B cell (primary cell): Measurements from ENCODE around the gene CENPP. TPM values are rescaled to one million over a fixed set of nuclear protein-coding genes. Genes with fewer than 3 reads are reported as not detected.

Source experiments
- ATAC-seq: fragments of 200-7000 bp; cut with Tn5 transposase; one replicate; pipeline ENCODE4 v1.10.0; 2021; ENCODE audit warnings: low read depth, mild to moderate bottlenecking, moderate number of reproducible peaks, moderate library complexity
- CTCF ChIA-PET: fragments of 350-600 bp; sonication (Branson Sonifier 250); formaldehyde crosslinking; loops from one replicate; lab custom pipeline; 2021; ENCODE audit warnings: antibody characterized with exemption, inconsistent platforms; lab: Charles Lee
- POLR2A ChIA-PET: fragments of 350-600 bp; sonication (Branson Sonifier 250); formaldehyde crosslinking; loops from one replicate; lab custom pipeline; 2021; ENCODE audit warnings: antibody characterized with exemption; lab: Charles Lee
- DNase-seq: peaks from one replicate; pipeline ENCODE4 v3.0.0; 2013
- H2AFZ ChIP-seq: 2 replicates; pipeline ENCODE4 v1.6.1; 2012; ENCODE audit warnings: mild to moderate bottlenecking, low read depth, low read length; ENCODE audit not compliant: insufficient read depth, poor library complexity, severe bottlenecking
- H3K27ac ChIP-seq, 2 donors: 1 replicate in 1 of 2; 2 replicates in 1 of 2; pipeline ENCODE4 v1.5.1; 2012 to 2013; ENCODE audit warnings: low read length in 2 of 2, mild to moderate bottlenecking in 2 of 2, moderate library complexity in 1 of 2
- H3K27me3 ChIP-seq, 4 experiments: fragments of 200-600 bp in 1 of 4; sonication (generic) in 1 of 4; replicated peaks in 1 of 4; 1 replicate in 2 of 4; 2 replicates in 2 of 4; pipeline versions ENCODE4 v1.6.1 to v1.7.0; 2013 to 2016; ENCODE audit warnings: low read length in 3 of 4, mild to moderate bottlenecking in 2 of 4, mixed read lengths in 1 of 4, moderate library complexity in 1 of 4; ENCODE audit not compliant: insufficient read depth in 4 of 4, control insufficient read depth in 3 of 4; ENCODE audit errors: control extremely low read depth in 1 of 4
- H3K36me3 ChIP-seq, 2 experiments: replicated peaks in 1 of 2; 1 replicate in 1 of 2; 2 replicates in 1 of 2; pipeline versions ENCODE4 v1.6.1 to v1.7.1; 2013; ENCODE audit warnings: low read length in 1 of 2; ENCODE audit not compliant: insufficient read depth in 2 of 2, control insufficient read depth in 1 of 2; ENCODE audit errors: control extremely low read depth in 1 of 2, extremely low read depth in 1 of 2
- H3K4me1 ChIP-seq, 2 donors: fragments of 200-600 bp in 1 of 2; sonication (generic) in 1 of 2; 1 replicate in 1 of 2; 2 replicates in 1 of 2; pipeline versions ENCODE4 v1.5.1 to v1.6.1; 2013 to 2017; ENCODE audit warnings: low read length in 2 of 2; ENCODE audit not compliant: control insufficient read depth in 2 of 2, insufficient read depth in 2 of 2
- H3K4me2 ChIP-seq: replicated peaks from 2 replicates; pipeline ENCODE3; 2012; ENCODE audit warnings: mild to moderate bottlenecking, low read depth, low read length; ENCODE audit not compliant: poor library complexity, severe bottlenecking
- H3K4me3 ChIP-seq, 5 experiments: fragments of 200-600 bp in 1 of 5; sonication (generic) in 1 of 5; 1 replicate in 3 of 5; 2 replicates in 2 of 5; pipeline versions ENCODE4 v1.5.1 to v1.7.0; 2011 to 2016; ENCODE audit warnings: low read length in 4 of 5, mild to moderate bottlenecking in 4 of 5, low read depth in 2 of 5, control low read depth in 1 of 5, moderate library complexity in 1 of 5; ENCODE audit not compliant: insufficient read depth in 1 of 5; ENCODE audit errors: control extremely low read depth in 1 of 5, extremely low read depth in 1 of 5
- H3K79me2 ChIP-seq: fragments of 200-600 bp; sonication (generic); one replicate; pipeline ENCODE4 v1.6.0; 2016; ENCODE audit warnings: low read length; ENCODE audit not compliant: control insufficient read depth, insufficient read depth
- H3K9ac ChIP-seq: fragments of 200-600 bp; sonication (generic); 2 replicates; pipeline ENCODE4 v1.6.1; 2017; ENCODE audit warnings: mild to moderate bottlenecking, low read length, moderate library complexity
- H3K9me3 ChIP-seq, 3 donors: one replicate each; pipeline versions ENCODE4 v1.6.1 to v1.7.1; 2013; ENCODE audit warnings: low read length in 2 of 3; ENCODE audit not compliant: control insufficient read depth in 2 of 3, insufficient read depth in 1 of 3; ENCODE audit errors: control extremely low read depth in 1 of 3
- H4K20me1 ChIP-seq: 2 replicates; pipeline ENCODE4 v1.6.0; 2012; ENCODE audit warnings: mild to moderate bottlenecking, low read length; ENCODE audit not compliant: insufficient read depth, control insufficient read depth, poor library complexity, severe bottlenecking
- H3K27ac Mint-ChIP-seq: one replicate; pipeline ENCODE4 v1.8.0; 2021; ENCODE audit warnings: mixed read lengths
- H3K27me3 Mint-ChIP-seq: one replicate; pipeline ENCODE4 v1.8.0; 2021; ENCODE audit warnings: mixed read lengths
- H3K4me1 Mint-ChIP-seq: one replicate; pipeline ENCODE4 v1.8.0; 2021; ENCODE audit warnings: mixed read lengths
- H3K4me3 Mint-ChIP-seq: one replicate; pipeline ENCODE4 v1.8.0; 2021; ENCODE audit warnings: mixed read lengths
- H3K9me3 Mint-ChIP-seq: one replicate; pipeline ENCODE4 v1.8.0; 2022; ENCODE audit warnings: mixed read lengths; ENCODE audit not compliant: insufficient read depth
- CTCF ChIP-seq: fragments of 200-600 bp; IDR thresholded peaks from one replicate; pipeline ENCODE4 v1.8.0; 2022; ENCODE audit warnings: antibody characterized with exemption, mild to moderate bottlenecking
- EZH2 ChIP-seq: IDR thresholded peaks from 2 replicates; pipeline ENCODE4 v1.6.1; 2012; ENCODE audit warnings: borderline replicate concordance, low read depth, mild to moderate bottlenecking, moderate library complexity, low read length; ENCODE audit not compliant: insufficient read depth, poor library complexity, severe bottlenecking
- WGBS: methylation state at CpG from one replicate; pipeline ENCODE4 v1.1.5; 2013; ENCODE audit warnings: missing lambda C conversion rate; ENCODE audit not compliant: insufficient coverage; 5-methylcytosine and 5-hydroxymethylcytosine counted together
- intact Hi-C: fragments of 100-400 bp; cut with micrococcal nuclease; formaldehyde crosslinking; loops from one replicate; pipeline ENCODE4 v1.10.0; 2022
- polyA plus RNA-seq: library from polyadenylated mRNA; depleted of rRNA; stranded (reverse); fragments of >200 nt; gene quantifications from 2 replicates; pipeline ENCODE4 v1.2.3, GENCODE V29; 2012
- total RNA-seq, 2 donors: library from RNA; stranded (reverse); fragments of 120-200 nt in 1 of 2; gene quantifications; 1 replicate in 1 of 2; 2 replicates in 1 of 2; pipeline versions ENCODE4 v1.2.3 to v1.2.4, GENCODE V29; 2013 to 2022

Gene CENPP
- total and polyA plus RNA-seq, 2 donors (not counting 1 experiment from before 2014, with no cell fraction given), result 1.4 to 6.2 TPM

- no peak overlapping the region for H3K27ac ChIP-seq
- no peak overlapping the region for H3K27ac Mint-ChIP-seq
- no peaks in the 10 kb centered on the region for H3K4me1 ChIP-seq
- H3K27me3 Mint-ChIP-seq, result no peaks in the 10 kb centered on the region
- no peaks in the 10 kb centered on the region for H3K79me2 ChIP-seq
- ATAC-seq, result no peak
- H3K9me3 ChIP-seq, result no peaks in the 10 kb centered on the region
- POLR2A ChIA-PET, result interaction anchor here (0.7 kb wide), 1 partner anchor 20 kb away, joined by 3 read pairs; no protein-coding TSS in a partner anchor
- H3K36me3 ChIP-seq, result no peaks in the 10 kb centered on the region
- H3K27me3 ChIP-seq, result no peaks in the 10 kb centered on the region
- intact Hi-C loops, result no loop called here
- no peak overlapping the region for H3K4me3 Mint-ChIP-seq
- no peak overlapping the region for H3K4me2 ChIP-seq
- no peak for DNase-seq
- no peak overlapping the region for H3K4me3 ChIP-seq
- no peaks in the 10 kb centered on the region for H3K4me1 Mint-ChIP-seq
- TF ChIP-seq EZH2 (no peak), CTCF (no peak)
- H2AFZ ChIP-seq, result no peak overlapping the region
- H3K9ac ChIP-seq, result no peak overlapping the region
- H4K20me1 ChIP-seq, result no peaks in the 10 kb centered on the region
- CTCF ChIA-PET, result interaction anchor here (1.1 kb wide), 1 partner anchor 293 kb away, joined by 3 read pairs; no protein-coding TSS in a partner anchor
- no peaks in the 10 kb centered on the region for H3K9me3 Mint-ChIP-seq
- 100% methylated on average over 1 of the region's 5 CpGs for WGBS
Measured at GRCh38 chr9:92432350-92432749, 106.6 kb downstream of the CENPP start.

DNA sequence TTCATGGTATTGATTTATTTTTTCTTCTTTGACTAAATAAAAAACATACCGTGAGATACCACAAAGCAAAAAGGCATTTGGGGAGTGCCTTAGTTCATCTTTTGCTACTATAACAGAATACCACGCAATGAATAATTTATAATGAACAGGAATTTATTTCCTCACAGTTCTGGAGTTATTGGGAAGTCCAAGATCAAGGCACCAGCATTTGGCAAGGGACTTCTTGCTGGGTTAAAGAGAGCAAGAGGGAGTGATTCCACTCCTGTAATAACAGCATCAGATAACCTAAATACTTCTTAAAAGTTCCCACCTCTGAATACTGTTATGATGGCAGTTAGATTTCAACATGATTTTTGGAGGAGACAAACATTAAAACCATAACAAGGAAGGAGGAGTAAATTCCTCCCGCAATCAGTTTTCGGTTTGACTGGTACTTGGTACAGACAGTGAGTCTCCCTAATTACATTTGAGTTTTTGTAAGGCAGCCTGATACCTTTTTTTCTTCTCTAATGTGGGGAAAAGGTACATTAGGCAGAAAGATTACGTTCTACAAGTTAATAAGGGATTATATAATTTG lies 107.3 kb downstream of the CENPP start:
- CTCF ChIA-PET, result no interaction called here
- no peak overlapping the region for H2AFZ ChIP-seq
- intact Hi-C loops, result no loop called here
- Mint-ChIP-seq H3K4me3 (no peak overlapping the region), H3K27me3 (no peaks in the 10 kb centered on the region), H3K4me1 (no peaks in the 10 kb centered on the region), H3K9me3 (no peaks in the 10 kb centered on the region), H3K27ac (no peak overlapping the region)
- no CpG with 5 or more reads among the region's 5 CpGs for WGBS
- no peak overlapping the region for H3K27ac ChIP-seq
- POLR2A ChIA-PET, result no interaction called here
- no peaks in the 10 kb centered on the region for H3K4me1 ChIP-seq
- H3K36me3 ChIP-seq, result no peaks in the 10 kb centered on the region
- DNase-seq (no peak), ATAC-seq (no peak)
- no peaks in the 10 kb centered on the region for H3K9me3 ChIP-seq
- H4K20me1 ChIP-seq, result no peaks in the 10 kb centered on the region
- H3K4me2 ChIP-seq, result no peak overlapping the region
- H3K27me3 ChIP-seq, result no peaks in the 10 kb centered on the region
- H3K4me3 ChIP-seq, result no peak overlapping the region
- H3K79me2 ChIP-seq, result no peaks in the 10 kb centered on the region
- TF ChIP-seq EZH2, result no peak
- no peak for TF ChIP-seq CTCF
- H3K9ac ChIP-seq, result no peak overlapping the region
